GM19455 (cell line): ENCODE measurements around the gene ACSBG1.

ENCODE experiments used
- ATAC-seq: cut with Tn5 transposase; IDR thresholded peaks from one replicate; pipeline ENCODE4 v1.9.1; 2021; ENCODE audit not compliant: unreplicated experiment

ACSBG1 gene

GRCh38 chr15:78222745-78223395 lies 11.5 kb downstream of the ACSBG1 start:
- ATAC-seq: no peak

- no peak for ATAC-seq
These were observed 13.7 kb downstream of the ACSBG1 start for GRCh38 chr15:78220713-78221112.

GRCh38 chr15:78216276-78217104 lies 17.9 kb downstream of the ACSBG1 start:
- no peak for ATAC-seq

GRCh38 chr15:78213956-78214355 lies 20.4 kb downstream of the ACSBG1 start:
- no peak for ATAC-seq

- no peak for ATAC-seq
These were observed 21.0 kb downstream of the ACSBG1 start for GRCh38 chr15:78213425-78213750.

- no peak for ATAC-seq
These were observed 21.6 kb downstream of the ACSBG1 start for GRCh38 chr15:78212546-78213424.

- ATAC-seq: no peak
These were observed 22.4 kb downstream of the ACSBG1 start for GRCh38 chr15:78212008-78212407.

- ATAC-seq: no peak
These were observed 23.0 kb downstream of the ACSBG1 start for GRCh38 chr15:78211189-78211921.

- no peak for ATAC-seq
These were observed 24.0 kb downstream of the ACSBG1 start for GRCh38 chr15:78210349-78210717.

GRCh38 chr15:78209646-78210348 lies 24.6 kb downstream of the ACSBG1 start:
- ATAC-seq: no peak

- ATAC-seq: no peak
These were observed 25.3 kb downstream of the ACSBG1 start for GRCh38 chr15:78208887-78209645.

GRCh38 chr15:78208341-78208844 lies 26.0 kb downstream of the ACSBG1 start:
- ATAC-seq: no peak

GRCh38 chr15:78207641-78208340 lies 26.6 kb downstream of the ACSBG1 start:
- ATAC-seq: no peak

GRCh38 chr15:78207110-78207458 lies 27.3 kb downstream of the ACSBG1 start:
- ATAC-seq: no peak

- ATAC-seq: no peak
These were observed 27.8 kb downstream of the ACSBG1 start for GRCh38 chr15:78206326-78207109.

- ATAC-seq: no peak
These were observed 28.5 kb downstream of the ACSBG1 start for GRCh38 chr15:78205856-78206255.

GRCh38 chr15:78205337-78205736 lies 29.0 kb downstream of the ACSBG1 start:
- no peak for ATAC-seq
